ENCODE measurements around the gene C11orf71.

The C11orf71 gene

DNA sequence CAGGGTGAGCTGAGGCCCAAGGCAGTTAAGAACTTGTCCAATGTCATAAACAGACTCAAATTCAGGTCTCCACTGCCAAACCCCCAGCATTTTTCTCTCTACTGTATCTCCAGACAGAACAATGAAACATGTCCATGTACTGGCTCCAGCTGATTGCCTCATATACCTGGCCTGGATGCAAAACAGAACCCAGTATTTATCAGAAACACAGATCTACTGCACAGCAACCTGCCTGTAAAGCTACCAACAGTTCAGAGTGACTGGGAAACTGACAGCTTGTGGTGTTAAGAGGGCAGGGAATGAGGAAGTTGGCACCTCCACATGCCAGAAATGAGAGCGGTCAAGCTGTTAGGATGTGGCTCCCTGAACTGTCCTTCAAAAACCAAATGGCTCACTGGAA, 41.6 kb downstream of the C11orf71 start:
- no peak for DNase-seq

- no peak for DNase-seq
Observed at GRCh38 chr11:114354076-114354475, 46.2 kb downstream of the C11orf71 start.

GRCh38 chr11:114353443-114353842, 46.9 kb downstream of the C11orf71 start:
- DNase-seq: no peak

GRCh38 chr11:114350022-114350421, 50.3 kb downstream of the C11orf71 start:
- DNase-seq: no peak
